K562 (cell line): ENCODE data around the gene HCRTR2.

Source experiments
- KLF10 ChIP-seq: fragments of 250-450 bp; sonication (Bioruptor Pico); IDR thresholded peaks from 2 replicates; pipeline ENCODE4 v1.6.1; 2021; ENCODE audit warnings: matching md5 sums
- MAFG ChIP-seq: fragments of 450-650 bp; conservative IDR thresholded peaks from 2 replicates; pipeline ENCODE4 v1.6.1; 2016; ENCODE audit warnings: missing genetic modification characterization, missing compliant biosample characterization
- MEF2D ChIP-seq: conservative IDR thresholded peaks from 2 replicates; pipeline ENCODE4 v1.6.1; 2016; ENCODE audit warnings: low read depth, missing genetic modification characterization, missing compliant biosample characterization
- RAD51 ChIP-seq: fragments of 450-650 bp; IDR thresholded peaks from 2 replicates; pipeline ENCODE4 v1.7.1; 2016; ENCODE audit warnings: low read depth, mild to moderate bottlenecking, borderline replicate concordance
- ZNF512 ChIP-seq: IDR thresholded peaks from 2 replicates; pipeline ENCODE4 v1.6.1; 2016; ENCODE audit warnings: missing genetic modification characterization, missing compliant biosample characterization
- ZNF583 ChIP-seq: fragments of 250-450 bp; sonication (Bioruptor Pico); IDR thresholded peaks from 2 replicates; pipeline ENCODE4 v1.4.0; 2020
- ZNF740 ChIP-seq, 3 experiments: fragments of 200-800 bp in 1 of 3; sonication (Bioruptor generic) in 1 of 3; sonication (generic) in 1 of 3; formaldehyde crosslinking in 1 of 3; IDR thresholded peaks; 2 replicates each; pipeline versions ENCODE4 v1.6.1 to v1.8.0; 2016 to 2022; ENCODE audit warnings: mild to moderate bottlenecking in 2 of 3, missing compliant biosample characterization in 2 of 3, missing genetic modification characterization in 2 of 3, missing genetic modification reagents in 1 of 3
- TF ChIP-seq, protein P1 (sequence below), 3 experiments: fragments of 200-800 bp in 1 of 3; fragments of 250-450 bp in 1 of 3; fragments of 450-650 bp in 1 of 3; sonication (Bioruptor Pico) in 1 of 3; sonication (Bioruptor generic) in 1 of 3; formaldehyde crosslinking in 1 of 3; IDR thresholded peaks; 2 replicates each; pipeline versions ENCODE4 v1.6.1 to v1.8.0; 2016 to 2022; ENCODE audit warnings: mild to moderate bottlenecking in 2 of 3, missing genetic modification characterization in 2 of 3, missing compliant biosample characterization in 1 of 3, moderate library complexity in 1 of 3
- TF ChIP-seq, protein P2 (sequence below), 2 experiments: fragments of 450-650 bp in 1 of 2; sonication (generic) in 1 of 2; formaldehyde crosslinking in 1 of 2; IDR thresholded peaks in 1 of 2; conservative IDR thresholded peaks in 1 of 2; 2 replicates each; pipeline versions ENCODE4 v1.6.1 to v1.8.1; 2016 to 2023; ENCODE audit warnings: mild to moderate bottlenecking in 2 of 2, moderate library complexity in 2 of 2, inconsistent platforms in 1 of 2, missing genetic modification reagents in 1 of 2

DNA sequence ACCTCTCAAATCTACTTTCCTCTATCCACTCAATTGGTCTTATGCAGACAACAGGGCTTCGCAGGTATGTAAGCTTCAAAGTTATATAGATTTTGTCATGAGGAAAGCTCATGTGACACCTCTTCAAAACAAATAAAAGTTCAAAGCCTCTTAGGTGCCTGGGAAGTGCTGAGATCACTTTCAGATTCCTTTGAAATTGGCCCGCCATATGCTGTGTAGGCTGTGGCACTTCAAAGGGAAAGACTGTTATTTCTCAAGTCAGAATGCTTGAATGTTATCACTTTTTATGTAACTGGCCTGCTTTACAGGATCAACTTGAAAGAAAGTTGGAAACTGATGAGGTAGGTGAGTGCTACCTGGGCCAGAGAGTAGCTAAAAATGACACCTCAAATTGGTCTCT, 85.9 kb downstream of the HCRTR2 start:
- no peak for TF ChIP-seq RAD51
- TF ChIP-seq KLF10 (CRISPR knock-in tag) = no peak
- no peak for TF ChIP-seq MEF2D
- no peak for TF ChIP-seq ZNF512 (tag)
- no peak for TF ChIP-seq MAFG (tag)
- TF ChIP-seq ZNF740 (CRISPR knock-in tag; IDR thresholded peaks at IDR 0.05) = no peak
- no peak for TF ChIP-seq ZNF740 (tag; IDR thresholded peaks at IDR 0.05)
- no peak for TF ChIP-seq ZNF583 (CRISPR knock-in tag)
- TF ChIP-seq, protein P1, sequence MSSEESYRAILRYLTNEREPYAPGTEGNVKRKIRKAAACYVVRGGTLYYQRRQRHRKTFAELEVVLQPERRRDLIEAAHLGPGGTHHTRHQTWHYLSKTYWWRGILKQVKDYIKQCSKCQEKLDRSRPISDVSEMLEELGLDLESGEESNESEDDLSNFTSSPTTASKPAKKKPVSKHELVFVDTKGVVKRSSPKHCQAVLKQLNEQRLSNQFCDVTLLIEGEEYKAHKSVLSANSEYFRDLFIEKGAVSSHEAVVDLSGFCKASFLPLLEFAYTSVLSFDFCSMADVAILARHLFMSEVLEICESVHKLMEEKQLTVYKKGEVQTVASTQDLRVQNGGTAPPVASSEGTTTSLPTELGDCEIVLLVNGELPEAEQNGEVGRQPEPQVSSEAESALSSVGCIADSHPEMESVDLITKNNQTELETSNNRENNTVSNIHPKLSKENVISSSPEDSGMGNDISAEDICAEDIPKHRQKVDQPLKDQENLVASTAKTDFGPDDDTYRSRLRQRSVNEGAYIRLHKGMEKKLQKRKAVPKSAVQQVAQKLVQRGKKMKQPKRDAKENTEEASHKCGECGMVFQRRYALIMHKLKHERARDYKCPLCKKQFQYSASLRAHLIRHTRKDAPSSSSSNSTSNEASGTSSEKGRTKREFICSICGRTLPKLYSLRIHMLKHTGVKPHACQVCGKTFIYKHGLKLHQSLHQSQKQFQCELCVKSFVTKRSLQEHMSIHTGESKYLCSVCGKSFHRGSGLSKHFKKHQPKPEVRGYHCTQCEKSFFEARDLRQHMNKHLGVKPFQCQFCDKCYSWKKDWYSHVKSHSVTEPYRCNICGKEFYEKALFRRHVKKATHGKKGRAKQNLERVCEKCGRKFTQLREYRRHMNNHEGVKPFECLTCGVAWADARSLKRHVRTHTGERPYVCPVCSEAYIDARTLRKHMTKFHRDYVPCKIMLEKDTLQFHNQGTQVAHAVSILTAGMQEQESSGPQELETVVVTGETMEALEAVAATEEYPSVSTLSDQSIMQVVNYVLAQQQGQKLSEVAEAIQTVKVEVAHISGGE (CRISPR knock-in tag; IDR thresholded peaks at IDR 0.05) = no peak
- TF ChIP-seq, protein P2, sequence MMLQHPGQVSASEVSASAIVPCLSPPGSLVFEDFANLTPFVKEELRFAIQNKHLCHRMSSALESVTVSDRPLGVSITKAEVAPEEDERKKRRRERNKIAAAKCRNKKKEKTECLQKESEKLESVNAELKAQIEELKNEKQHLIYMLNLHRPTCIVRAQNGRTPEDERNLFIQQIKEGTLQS (IDR thresholded peaks at IDR 0.05) = no peak
- TF ChIP-seq, protein P2 (CRISPR knock-in tag; conservative IDR thresholded peaks at IDR 0.05) = no peak
